WERI-Rb-1 (cell line): ENCODE data around the gene RO60.
A peak's percentile ranks its signal among the peaks of the same experiment; 100 is the strongest.
"Not testable (repeated sequence)": the region's sequence is repeated elsewhere in the genome, so short reads cannot be mapped to it uniquely, and the experiment has no call there.

Source experiments
- DNase-seq: peaks from one replicate; pipeline ENCODE4 v3.0.0-alpha.2; 2020
- H3K27ac ChIP-seq: fragments of 250-450 bp; sonication (Bioruptor Pico); 2 replicates; pipeline ENCODE4 v1.5.1; 2020; ENCODE audit warnings: mild to moderate bottlenecking, moderate library complexity
- H3K27me3 ChIP-seq: fragments of 250-450 bp; sonication (Bioruptor Pico); 2 replicates; pipeline ENCODE4 v1.5.1; 2021; ENCODE audit warnings: mild to moderate bottlenecking, low read depth, moderate library complexity; ENCODE audit not compliant: insufficient read depth, severe bottlenecking
- H3K36me3 ChIP-seq: fragments of 250-450 bp; sonication (Bioruptor Pico); 2 replicates; pipeline ENCODE4 v1.5.1; 2020; ENCODE audit warnings: mild to moderate bottlenecking, moderate library complexity
- H3K4me3 ChIP-seq: 2 replicates; pipeline ENCODE4 v1.5.1; 2011; ENCODE audit warnings: low read depth, mild to moderate bottlenecking, control low read depth, low read length
- H3K9me3 ChIP-seq: fragments of 250-450 bp; sonication (Bioruptor Pico); 2 replicates; pipeline ENCODE4 v1.5.1; 2021; ENCODE audit warnings: mild to moderate bottlenecking, moderate library complexity; ENCODE audit not compliant: severe bottlenecking
- CTCF ChIP-seq: IDR thresholded peaks from 2 replicates; pipeline ENCODE4 v1.5.1; 2011; ENCODE audit warnings: low read depth, mild to moderate bottlenecking, control low read depth, inconsistent platforms, low read length

The RO60 gene

GRCh38 chr1:193033610-193034009, 25.8 kb upstream of the RO60 start:
- Histone ChIP-seq H3K4me3 (no peak overlapping the region), H3K9me3 (no peaks in the 10 kb centered on the region), H3K27me3 (no peaks in the 10 kb centered on the region), H3K36me3 (peaks cover 3% of the 10 kb centered on the region), H3K27ac (no peak overlapping the region)
- no peak for TF ChIP-seq CTCF
- DNase-seq: no peak

- Histone ChIP-seq H3K4me3 (no peak overlapping the region), H3K27me3 (no peaks in the 10 kb centered on the region), H3K36me3 (no peaks in the 10 kb centered on the region), H3K9me3 (no peaks in the 10 kb centered on the region), H3K27ac (no peak overlapping the region)
- no peak for TF ChIP-seq CTCF
- no peak for DNase-seq
These were observed 22.9 kb upstream of the RO60 start for GRCh38 chr1:193036337-193037047.

GRCh38 chr1:193040011-193040410, 19.4 kb upstream of the RO60 start:
- no peak for DNase-seq
- Histone ChIP-seq H3K9me3 (no peaks in the 10 kb centered on the region), H3K36me3 (peaks cover 9% of the 10 kb centered on the region)

GRCh38 chr1:193042766-193043691, 16.4 kb upstream of the RO60 start:
- Histone ChIP-seq H3K27ac (no peak overlapping the region), H3K9me3 (no peaks in the 10 kb centered on the region), H3K27me3 (no peaks in the 10 kb centered on the region), H3K36me3 (peaks cover 29% of the 10 kb centered on the region), H3K4me3 (no peak overlapping the region)
- TF ChIP-seq CTCF: no peak
- peak; percentile 12 for DNase-seq

More at GRCh38 chr1:193040011-193040410, 19.4 kb upstream of the RO60 start:
- TF ChIP-seq CTCF: no peak
- no peaks in the 10 kb centered on the region for H3K27me3 ChIP-seq
- H3K4me3 ChIP-seq: no peak overlapping the region
- no peak overlapping the region for H3K27ac ChIP-seq

- DNase-seq: not testable (repeated sequence)
These were observed 10.5 kb upstream of the RO60 start for GRCh38 chr1:193048913-193049312.

GRCh38 chr1:193054169-193054675, 5.2 kb upstream of the RO60 start:
- H3K27ac ChIP-seq: no peak overlapping the region
- H3K9me3 ChIP-seq: no peaks in the 10 kb centered on the region
- no peak overlapping the region for H3K4me3 ChIP-seq
- H3K36me3 ChIP-seq: peaks cover 17% of the 10 kb centered on the region
- DNase-seq: no peak
- TF ChIP-seq CTCF: no peak
- H3K27me3 ChIP-seq: no peaks in the 10 kb centered on the region

More at GRCh38 chr1:193048913-193049312, 10.5 kb upstream of the RO60 start:
- H3K27me3 ChIP-seq, H3K27ac ChIP-seq, H3K4me3 ChIP-seq, H3K9me3 ChIP-seq: not testable (repeated sequence)
- H3K36me3 ChIP-seq: peaks cover 54% of the 10 kb centered on the region
